HFFc6 (cell line): ENCODE results near the gene TSC1. TPM values are rescaled to one million over a fixed set of nuclear protein-coding genes. Genes with fewer than 3 reads are reported as not detected.

Source experiments
- DNase-seq: peaks from one replicate; pipeline ENCODE4 v3.0.0-alpha.2; 2018
- H3K27ac Mint-ChIP-seq: 2 replicates; pipeline ENCODE4 v1.8.0; 2020; ENCODE audit warnings: mild to moderate bottlenecking, mixed read lengths
- H3K27me3 Mint-ChIP-seq: 2 replicates; pipeline ENCODE4 v1.8.0; 2021; ENCODE audit warnings: mild to moderate bottlenecking, moderate library complexity, mixed read lengths; ENCODE audit not compliant: insufficient read depth
- H3K36me3 Mint-ChIP-seq: 2 replicates; pipeline ENCODE4 v1.8.0; 2021; ENCODE audit warnings: low read depth, mixed read lengths
- H3K4me1 Mint-ChIP-seq: 2 replicates; pipeline ENCODE4 v1.8.0; 2020; ENCODE audit warnings: low read depth, mixed read lengths
- H3K4me3 Mint-ChIP-seq: 2 replicates; pipeline ENCODE4 v1.8.0; 2020; ENCODE audit warnings: mild to moderate bottlenecking, moderate library complexity, mixed read lengths
- H3K9me3 Mint-ChIP-seq: 2 replicates; pipeline ENCODE4 v1.8.0; 2020; ENCODE audit warnings: mild to moderate bottlenecking, mixed read lengths
- total RNA-seq, 6 experiments: library from RNA; stranded (reverse); fragmentation: NEBNext Ultra II Directional; extraction: Animal tissue kit (Norgen Biotek cat#: 25700); gene quantifications; 2 replicates in 1 of 6; 3 replicates in 5 of 6; pipeline ENCODE4 v1.2.3, GENCODE V29; 2021
- TF ChIP-seq, protein P1 (sequence below): fragments of 200-600 bp; sonication (generic); IDR thresholded peaks from 2 replicates; pipeline ENCODE4 v1.5.0; 2021; ENCODE audit warnings: antibody characterized with exemption, mild to moderate bottlenecking

The TSC1 gene
- total RNA-seq, 6 experiments from 2014 or later, result 36.0 to 39.7 (median 37.1) TPM

DNA sequence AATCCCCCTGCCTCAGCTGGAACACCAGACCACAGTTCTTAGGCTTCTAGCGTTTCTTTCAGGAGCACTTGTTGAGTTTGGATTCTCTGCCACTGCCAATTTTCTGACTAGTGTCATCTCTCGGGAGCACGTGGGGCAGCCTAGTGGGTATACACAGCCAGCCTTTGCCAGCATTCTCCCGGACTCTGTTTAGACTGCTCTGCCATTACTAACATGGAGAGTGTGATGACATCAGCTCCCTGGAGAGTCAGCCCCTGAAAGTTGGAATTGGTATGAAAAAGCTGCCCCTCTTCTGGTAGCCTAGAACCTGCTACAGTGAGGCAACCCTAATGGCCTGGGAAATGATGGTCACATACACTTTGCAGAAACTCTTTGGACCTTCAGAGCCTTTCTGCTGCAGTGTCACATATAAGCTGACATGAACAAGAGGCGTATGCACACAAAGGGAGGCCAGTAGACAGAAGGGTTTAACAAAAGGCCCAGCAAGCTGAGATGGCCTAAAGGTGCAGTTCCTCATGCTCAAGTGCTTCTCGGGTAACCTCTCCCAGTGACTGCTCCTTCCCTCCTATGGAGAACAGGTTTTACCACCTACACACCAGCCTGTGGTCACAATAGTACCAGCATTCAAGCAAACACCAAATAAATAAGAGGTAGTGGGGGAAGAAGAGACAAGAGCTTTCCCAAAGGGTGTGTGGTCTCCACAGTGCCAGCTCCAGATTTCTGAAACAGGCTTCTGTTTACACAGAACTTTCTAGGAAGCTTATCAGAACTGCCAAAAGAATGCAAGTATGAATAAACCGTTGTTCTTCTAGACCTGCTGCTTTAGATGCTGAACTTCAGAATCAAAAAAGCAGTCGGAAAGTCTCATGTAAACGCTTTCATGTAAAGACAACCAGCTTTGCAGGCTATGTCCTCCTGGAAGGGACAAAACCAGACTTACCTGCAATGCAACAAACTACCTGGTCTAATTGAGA, 49.3 kb downstream of the TSC1 start:
- Mint-ChIP-seq H3K4me3 (no peak overlapping the region), H3K9me3 (no peaks in the 10 kb centered on the region), H3K4me1 (no peaks in the 10 kb centered on the region), H3K27me3 (no peaks in the 10 kb centered on the region; the same call in 1 of the 2 replicates), H3K36me3 (peaks cover 23% of the 10 kb centered on the region), H3K27ac (no peak overlapping the region)
- no peak for DNase-seq
- TF ChIP-seq, protein P1, sequence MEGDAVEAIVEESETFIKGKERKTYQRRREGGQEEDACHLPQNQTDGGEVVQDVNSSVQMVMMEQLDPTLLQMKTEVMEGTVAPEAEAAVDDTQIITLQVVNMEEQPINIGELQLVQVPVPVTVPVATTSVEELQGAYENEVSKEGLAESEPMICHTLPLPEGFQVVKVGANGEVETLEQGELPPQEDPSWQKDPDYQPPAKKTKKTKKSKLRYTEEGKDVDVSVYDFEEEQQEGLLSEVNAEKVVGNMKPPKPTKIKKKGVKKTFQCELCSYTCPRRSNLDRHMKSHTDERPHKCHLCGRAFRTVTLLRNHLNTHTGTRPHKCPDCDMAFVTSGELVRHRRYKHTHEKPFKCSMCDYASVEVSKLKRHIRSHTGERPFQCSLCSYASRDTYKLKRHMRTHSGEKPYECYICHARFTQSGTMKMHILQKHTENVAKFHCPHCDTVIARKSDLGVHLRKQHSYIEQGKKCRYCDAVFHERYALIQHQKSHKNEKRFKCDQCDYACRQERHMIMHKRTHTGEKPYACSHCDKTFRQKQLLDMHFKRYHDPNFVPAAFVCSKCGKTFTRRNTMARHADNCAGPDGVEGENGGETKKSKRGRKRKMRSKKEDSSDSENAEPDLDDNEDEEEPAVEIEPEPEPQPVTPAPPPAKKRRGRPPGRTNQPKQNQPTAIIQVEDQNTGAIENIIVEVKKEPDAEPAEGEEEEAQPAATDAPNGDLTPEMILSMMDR, result no peak

DNA sequence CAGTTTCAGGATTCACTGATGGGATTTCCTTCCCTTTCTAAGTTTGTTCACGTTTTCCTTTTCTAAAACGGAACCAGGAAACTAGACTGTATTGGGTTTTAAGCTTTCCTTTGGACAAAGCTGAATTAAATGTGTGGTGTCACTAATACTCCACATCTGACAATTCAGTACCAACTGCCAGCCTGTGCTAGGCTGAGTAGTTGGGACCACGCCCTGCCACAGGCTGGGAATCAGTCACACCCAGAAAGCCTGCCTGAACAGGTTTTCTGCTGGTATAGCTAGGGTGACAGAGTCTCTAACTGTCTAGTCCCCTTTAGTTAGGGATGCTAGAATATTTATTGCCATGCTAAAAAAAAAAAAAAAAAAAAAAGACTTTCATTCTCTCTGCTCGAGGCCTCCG, 50.1 kb downstream of the TSC1 start:
- no peak for DNase-seq
- no peaks in the 10 kb centered on the region; the same call in 1 of the 2 replicates for H3K27me3 Mint-ChIP-seq
- H3K27ac Mint-ChIP-seq, result no peak overlapping the region
- TF ChIP-seq, protein P1, result no peak
- H3K9me3 Mint-ChIP-seq, result no peaks in the 10 kb centered on the region
- H3K36me3 Mint-ChIP-seq, result peaks cover 23% of the 10 kb centered on the region
- H3K4me3 Mint-ChIP-seq, result no peak overlapping the region
- H3K4me1 Mint-ChIP-seq, result no peaks in the 10 kb centered on the region

DNA sequence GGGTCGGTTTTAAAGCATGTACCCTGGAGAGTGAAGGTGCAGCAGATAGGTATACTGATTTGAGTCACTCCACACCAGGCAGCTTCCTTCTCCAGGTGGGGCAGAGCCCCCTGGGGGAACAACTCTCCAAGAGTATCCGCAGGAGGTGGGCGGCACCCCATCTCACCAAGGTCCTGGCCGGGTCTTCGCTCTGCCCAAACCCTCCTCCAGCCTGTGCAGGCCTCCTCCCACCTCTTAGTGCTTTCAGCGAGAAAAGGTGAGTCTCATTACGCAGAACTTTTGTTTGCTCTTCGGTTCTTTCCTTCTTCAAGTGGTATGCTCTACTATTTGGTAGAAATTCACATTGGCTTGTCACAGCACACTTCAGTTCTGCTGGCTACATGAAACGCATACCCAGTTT, 52.0 kb downstream of the TSC1 start:
- no peak for DNase-seq
- Mint-ChIP-seq H3K27me3 (no peaks in the 10 kb centered on the region; the same call in 1 of the 2 replicates), H3K27ac (no peak overlapping the region), H3K36me3 (peaks cover 17% of the 10 kb centered on the region), H3K9me3 (no peaks in the 10 kb centered on the region), H3K4me1 (no peaks in the 10 kb centered on the region), H3K4me3 (no peak overlapping the region)
- TF ChIP-seq, protein P1, result no peak

DNA sequence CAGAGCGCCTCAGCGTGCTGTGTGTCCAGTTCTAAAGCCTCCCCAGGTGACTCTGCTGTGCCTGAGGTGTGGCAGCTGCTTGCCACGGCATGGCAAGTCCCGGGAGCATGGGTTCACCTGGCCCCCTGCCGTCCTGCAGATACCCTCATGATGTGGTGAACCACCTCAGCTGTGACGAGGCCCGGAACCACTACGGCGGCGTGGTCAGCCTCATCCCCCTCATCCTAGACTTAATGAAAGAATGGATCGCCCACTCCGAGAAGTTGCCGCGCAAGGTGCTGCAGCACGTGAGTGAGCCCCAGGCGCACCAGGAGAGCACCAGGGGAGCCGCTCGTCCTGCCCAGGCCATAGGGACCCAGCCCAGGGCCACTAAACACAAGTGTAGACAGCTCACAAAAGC, 56.3 kb downstream of the TSC1 start:
- DNase-seq, result no peak
- no peaks in the 10 kb centered on the region for H3K9me3 Mint-ChIP-seq
- H3K36me3 Mint-ChIP-seq, result no peaks in the 10 kb centered on the region
- no peak overlapping the region for H3K4me3 Mint-ChIP-seq
- no peaks in the 10 kb centered on the region for H3K4me1 Mint-ChIP-seq
- TF ChIP-seq, protein P1, result no peak
- H3K27me3 Mint-ChIP-seq, result no peaks in the 10 kb centered on the region; the same call in none of the 2 replicates
- no peak overlapping the region for H3K27ac Mint-ChIP-seq

DNA sequence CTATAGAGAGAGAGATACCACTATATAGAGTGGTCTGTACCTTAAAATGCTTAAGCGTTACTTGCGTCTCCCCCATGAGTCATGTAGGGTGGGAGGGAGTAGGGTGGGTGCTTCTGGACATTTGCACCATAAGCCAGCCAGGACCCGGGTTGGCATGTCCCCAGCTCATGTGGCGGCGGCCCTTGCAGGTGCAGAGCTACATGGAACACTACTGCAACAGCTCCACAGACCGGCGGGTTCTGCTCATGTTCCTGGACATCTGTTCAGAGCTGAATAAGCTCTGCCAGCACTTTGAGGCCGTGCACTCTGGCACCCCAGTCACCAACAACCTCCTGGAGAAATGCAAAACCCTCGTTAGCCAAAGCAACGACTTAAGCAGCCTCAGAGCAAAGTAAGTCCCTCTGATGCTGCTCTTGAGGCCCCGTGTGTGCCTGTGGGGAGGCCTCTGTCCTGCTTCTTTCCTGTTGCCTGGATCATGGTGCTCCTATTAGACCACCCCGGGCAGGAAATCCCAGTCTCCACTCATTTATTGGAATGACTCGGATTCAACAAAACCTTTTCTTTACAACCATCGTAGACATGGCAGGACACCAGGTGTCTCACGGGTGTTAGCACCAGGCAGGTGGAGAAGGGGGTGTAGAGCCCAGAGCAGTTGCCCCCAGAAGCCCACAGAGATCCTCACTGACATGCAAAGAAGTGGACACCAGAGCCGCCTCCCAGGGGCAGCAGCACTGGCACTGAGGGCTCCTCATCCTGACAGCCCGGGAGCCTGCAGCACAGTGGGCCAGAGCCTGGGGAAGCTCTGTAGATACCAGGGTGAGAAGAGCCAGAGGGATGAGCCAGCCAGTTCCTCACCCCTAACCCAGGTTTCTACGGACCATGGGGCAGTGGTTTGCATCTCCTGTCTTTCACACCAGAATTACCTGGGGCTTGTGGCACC, 57.0 kb downstream of the TSC1 start:
- TF ChIP-seq, protein P1, result no peak
- H3K4me3 Mint-ChIP-seq, result no peak overlapping the region
- no peaks in the 10 kb centered on the region; the same call in none of the 2 replicates for H3K27me3 Mint-ChIP-seq
- no peak overlapping the region for H3K27ac Mint-ChIP-seq
- no peaks in the 10 kb centered on the region for H3K4me1 Mint-ChIP-seq
- DNase-seq, result no peak
- no peaks in the 10 kb centered on the region for H3K36me3 Mint-ChIP-seq
- H3K9me3 Mint-ChIP-seq, result no peaks in the 10 kb centered on the region
